Ovary (tissue), 3 donors: Measurements from ENCODE around the gene HCN4.

Experiments used
- CTCF ChIP-seq, 3 donors: fragments of 450-650 bp in 2 of 3; fragments of 200-600 bp in 1 of 3; IDR thresholded peaks; one replicate each; pipeline versions ENCODE4 v1.5.1 to v1.8.0; 2016 to 2022; ENCODE audit warnings: antibody characterized with exemption in 3 of 3, mild to moderate bottlenecking in 1 of 3
- POLR2A ChIP-seq: fragments of 450-650 bp; IDR thresholded peaks from one replicate; pipeline ENCODE4 v1.6.1; 2017; ENCODE audit warnings: antibody characterized with exemption, mild to moderate bottlenecking, moderate library complexity
- donor health status: DM: no; HTN: no; CAD: no.

GRCh38 chr15:73321496-73322450 lies 47.0 kb downstream of the HCN4 start:
- TF ChIP-seq CTCF (IDR thresholded peaks at IDR 0.05) (no peak), POLR2A (no peak)
